HG03575 (cell line): ENCODE data around the gene THG1L.
A peak's percentile ranks its signal among the peaks of the same experiment; 100 is the strongest.
"Not testable (repeated sequence)": the region's sequence is repeated elsewhere in the genome, so short reads cannot be mapped to it uniquely, and the experiment has no call there.

ENCODE experiments used
- ATAC-seq: cut with Tn5 transposase; IDR thresholded peaks from one replicate; pipeline ENCODE4 v1.9.1; 2021; ENCODE audit not compliant: unreplicated experiment, insufficient number of reproducible peaks, low FRiP score; ENCODE audit errors: extremely low read depth

The THG1L gene

DNA sequence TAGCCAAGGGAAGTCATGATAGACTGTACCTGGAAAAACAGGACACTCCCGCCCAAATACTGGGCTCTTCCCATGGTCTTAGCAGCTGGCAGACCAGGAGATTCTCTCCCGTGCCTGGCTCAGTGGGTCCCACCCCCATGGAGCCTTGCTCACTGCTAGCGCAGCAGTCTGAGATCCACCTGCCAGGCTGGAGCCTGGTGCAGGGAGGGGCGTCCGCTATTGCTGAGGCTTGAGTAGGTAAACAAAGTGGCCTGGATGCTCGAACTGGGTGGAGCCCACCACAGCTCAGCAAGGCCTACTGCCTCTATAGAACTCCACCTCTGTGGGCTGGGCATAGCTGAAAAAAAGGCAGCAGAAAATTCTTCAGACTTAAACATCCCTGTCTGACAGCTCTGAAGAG, 10.1 kb upstream of the THG1L start:
- no peak for ATAC-seq

DNA sequence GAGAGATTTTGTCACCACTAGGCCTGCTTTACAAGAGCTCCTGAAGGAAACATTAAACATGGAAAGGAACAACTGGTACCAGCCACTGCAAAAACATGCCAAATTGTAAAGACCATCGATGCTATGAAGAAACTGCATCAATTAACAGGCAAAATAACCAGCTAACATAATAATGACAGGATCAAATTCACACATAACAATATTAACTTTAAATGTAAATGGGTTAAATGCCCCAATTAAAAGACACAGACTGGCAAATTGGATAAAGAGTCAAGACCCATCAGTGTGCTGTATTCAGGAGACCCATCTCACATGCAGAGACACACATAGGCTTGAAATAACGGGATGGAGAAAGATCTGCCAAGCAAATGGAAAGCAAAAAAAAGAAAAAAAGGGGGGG, 8.3 kb upstream of the THG1L start:
- ATAC-seq, result not testable (repeated sequence)

DNA sequence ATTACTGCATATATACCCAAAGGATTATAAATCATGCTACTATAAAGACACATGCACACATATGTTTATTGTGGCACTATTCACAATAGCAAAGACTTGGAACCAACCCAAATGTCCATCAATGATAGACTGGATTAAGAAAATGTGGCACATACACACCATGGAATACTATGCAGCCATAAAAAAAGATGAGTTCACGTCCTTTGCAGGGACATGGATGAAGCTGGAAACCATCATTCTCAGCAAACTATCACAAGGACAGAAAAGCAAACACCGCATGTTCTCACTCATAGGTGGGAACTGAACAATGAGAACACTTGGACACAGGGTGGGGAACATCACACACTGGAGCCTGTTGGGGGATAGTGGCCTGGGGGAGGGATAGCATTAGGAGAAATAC, 4.6 kb upstream of the THG1L start:
- ATAC-seq, result not testable (repeated sequence)

DNA sequence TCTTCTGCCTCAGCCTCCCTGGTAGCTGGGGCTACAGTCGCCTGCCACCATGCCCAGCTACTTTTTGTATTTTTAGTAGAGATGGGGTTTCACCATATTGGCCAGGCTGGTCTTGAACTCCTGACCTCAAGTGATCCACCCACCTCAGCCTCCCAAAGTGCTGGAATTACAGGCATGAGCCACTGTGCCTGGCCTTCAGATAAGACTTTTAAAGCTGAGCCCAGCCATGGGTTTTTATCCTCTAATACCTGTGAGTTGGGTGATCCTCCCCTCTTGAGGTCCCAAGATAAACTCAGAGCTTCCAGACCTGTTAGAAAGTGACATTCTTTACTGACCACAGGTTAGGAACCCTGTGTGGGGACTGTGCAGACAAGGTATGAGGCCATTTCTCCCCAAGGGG, 3.4 kb upstream of the THG1L start:
- not testable (repeated sequence) for ATAC-seq

DNA sequence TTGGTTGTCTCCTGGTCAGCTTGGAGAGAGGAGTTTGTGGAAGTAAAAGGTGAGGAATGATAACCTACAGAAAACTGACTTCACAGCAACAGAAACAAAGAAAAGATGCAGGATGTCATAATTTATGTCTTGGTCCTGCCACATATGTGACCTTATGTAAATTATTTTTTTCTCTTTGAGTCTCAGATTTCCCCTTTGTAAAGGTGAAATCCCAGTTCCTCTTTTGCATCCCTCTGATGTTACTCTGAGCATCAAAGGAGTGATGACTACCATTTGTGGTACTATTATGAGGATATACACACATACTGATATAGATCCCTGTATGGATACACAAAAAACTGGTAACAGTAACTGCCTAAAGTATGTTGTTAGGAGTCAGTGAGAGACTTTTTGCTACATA, 1.4 kb upstream of the THG1L start:
- ATAC-seq, result peak; percentile 87

DNA sequence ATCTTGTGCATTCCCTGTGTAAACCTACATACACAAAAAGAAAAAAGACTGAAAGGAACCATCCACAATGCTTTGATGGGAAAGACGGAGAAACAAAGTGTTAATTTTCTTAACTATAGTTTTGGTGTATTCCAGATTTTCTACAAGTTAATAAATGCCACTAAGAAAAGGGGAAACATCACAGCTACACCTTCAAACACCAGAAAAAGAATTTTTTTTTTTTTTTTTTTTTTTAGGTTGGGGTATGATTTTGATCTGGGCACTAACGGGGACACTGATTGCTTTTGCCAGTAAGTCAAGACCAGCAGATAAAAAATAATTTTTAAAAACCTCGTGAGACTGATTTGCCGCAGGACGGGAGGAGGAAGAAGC, 334 bp upstream of the THG1L start:
- ATAC-seq, result no peak

DNA sequence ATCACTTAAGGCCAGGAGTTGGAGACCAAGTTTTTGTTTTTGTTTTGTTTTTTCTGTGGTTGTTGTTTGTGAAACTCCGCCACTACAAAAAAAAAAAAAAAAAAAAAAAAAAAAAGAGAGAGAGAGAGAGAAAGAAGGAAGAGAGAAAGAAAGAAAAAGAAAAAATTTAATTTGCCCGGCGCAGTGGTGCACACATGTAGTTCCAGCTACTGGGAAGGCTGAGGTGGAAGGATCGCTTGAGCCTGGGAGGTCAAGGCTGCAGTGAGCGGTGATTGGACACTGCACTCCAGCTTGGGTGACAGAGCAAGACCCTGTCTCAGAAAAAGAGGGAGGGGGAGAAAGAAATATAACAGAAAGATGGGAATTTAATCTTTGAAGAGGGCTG, 902 bp downstream of the THG1L start:
- no peak for ATAC-seq

DNA sequence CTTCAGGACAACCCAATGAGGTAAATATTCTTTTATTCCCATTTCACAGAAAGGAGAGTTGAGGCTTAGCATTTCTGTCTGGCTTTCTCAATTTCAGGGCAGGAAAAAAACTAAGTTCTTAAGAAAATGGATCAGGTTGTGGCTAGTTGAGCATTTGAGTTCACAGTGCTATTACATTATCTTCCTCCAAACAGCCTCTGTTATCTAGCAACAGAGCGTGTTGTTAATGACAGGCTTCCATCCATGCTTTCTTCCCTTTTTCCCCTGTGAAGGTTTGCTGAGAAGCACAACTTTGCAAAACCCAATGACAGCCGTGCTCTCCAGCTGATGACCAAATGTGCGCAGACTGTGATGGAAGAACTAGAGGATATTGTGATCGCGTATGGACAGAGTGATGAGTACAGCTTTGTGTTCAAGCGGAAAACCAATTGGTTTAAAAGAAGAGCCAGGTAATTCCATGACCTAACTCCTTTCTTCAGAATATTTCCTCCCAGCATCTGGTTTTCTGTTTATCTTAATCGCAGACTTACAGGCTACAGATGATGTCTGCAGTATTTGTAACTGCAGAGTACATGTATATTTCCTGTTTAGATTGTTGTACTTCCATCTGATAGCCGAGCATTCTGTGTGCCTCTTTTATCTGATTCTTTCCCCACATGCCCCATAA, 1.5 kb downstream of the THG1L start:
- ATAC-seq, result no peak

DNA sequence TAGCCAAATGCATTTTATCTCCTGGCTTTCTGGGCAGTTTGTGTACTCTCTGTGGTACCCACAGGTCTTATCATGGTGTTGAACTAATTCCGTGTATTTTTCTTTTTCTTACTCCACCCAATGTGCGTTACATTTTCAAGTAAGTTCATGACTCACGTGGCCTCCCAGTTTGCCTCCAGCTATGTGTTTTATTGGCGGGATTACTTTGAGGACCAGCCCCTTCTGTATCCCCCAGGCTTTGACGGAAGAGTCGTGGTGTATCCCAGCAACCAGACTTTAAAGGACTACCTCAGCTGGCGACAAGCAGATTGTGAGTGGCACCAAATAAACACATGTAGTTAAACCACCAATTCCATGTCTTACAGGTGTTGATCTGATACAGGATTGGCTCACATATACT, 3.2 kb downstream of the THG1L start:
- no peak for ATAC-seq

DNA sequence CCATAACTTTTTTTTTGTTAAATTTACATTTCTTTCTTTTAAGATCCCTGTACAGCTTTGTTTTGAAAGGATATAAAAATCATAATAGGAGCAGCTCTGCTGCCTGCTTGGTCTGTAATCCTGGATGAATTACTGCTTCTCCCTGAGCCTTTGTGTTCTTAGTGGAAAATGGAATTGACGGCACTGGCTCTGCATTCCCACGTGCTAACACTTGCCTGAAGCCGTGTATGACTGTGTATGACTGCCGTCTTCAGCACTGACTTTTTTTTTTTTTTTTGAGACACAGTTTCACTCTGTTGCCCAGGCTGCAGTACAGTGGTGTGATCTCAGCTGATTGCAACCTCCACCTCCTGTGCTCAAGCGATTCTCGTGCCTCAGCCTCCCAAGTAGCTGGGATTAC, 4.8 kb downstream of the THG1L start:
- ATAC-seq, result no peak

DNA sequence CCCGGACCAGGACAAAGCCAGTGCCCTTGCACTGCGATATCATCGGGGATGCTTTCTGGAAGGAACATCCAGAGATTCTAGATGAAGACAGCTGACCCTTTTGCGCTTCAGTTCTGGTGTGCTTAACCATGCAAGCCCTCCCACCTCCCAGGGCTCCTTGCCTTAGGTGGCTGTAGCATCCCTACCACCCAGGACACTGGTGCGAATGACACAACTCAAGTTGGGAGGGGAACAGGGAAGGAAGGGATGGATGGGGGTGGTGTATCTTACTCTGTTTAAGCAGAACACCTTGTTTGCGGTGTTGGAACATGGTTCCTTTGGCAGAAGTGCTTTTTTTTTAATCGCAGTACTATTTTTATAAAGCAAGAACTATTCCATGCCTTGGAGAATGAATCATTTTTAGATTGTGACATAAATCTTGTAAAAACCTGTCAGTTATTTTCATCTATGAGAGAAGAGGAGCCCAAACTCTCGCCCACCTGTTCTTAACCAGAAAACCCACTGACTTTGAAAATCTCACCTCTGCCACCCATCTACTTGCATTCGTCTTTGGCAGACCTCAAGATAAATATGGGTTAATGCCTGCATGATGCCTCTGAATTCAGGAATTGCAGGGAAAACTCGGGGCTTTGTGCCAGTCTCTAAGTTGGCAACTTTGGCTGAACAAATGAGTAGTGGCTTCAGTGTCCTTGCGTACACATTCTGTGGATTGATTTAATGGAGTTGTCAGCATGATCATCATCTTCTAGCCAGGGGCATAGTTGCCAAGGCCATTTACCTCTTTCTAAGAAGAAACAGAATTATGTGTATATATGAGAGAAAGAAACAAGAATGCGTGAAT, 8.4 kb downstream of the THG1L start:
- ATAC-seq, result no peak

DNA sequence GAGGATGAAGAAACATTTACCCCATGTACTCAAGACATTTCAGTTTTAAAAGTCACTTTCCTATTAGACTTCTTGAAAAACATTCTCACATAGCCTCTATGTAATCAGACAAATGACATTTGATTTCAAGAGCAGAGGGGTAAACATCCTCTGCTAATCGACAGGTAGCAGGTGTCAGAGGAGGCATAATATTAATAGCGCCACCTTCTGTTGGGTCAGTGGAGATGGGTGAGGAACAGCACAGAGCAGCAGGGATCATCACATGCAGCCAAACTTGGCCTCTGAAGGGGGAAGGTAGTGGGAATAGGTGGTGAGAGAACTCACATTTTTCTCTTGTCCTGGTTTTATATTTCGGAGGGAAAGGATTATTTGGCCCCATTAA, 9.0 kb downstream of the THG1L start:
- no peak for ATAC-seq

DNA sequence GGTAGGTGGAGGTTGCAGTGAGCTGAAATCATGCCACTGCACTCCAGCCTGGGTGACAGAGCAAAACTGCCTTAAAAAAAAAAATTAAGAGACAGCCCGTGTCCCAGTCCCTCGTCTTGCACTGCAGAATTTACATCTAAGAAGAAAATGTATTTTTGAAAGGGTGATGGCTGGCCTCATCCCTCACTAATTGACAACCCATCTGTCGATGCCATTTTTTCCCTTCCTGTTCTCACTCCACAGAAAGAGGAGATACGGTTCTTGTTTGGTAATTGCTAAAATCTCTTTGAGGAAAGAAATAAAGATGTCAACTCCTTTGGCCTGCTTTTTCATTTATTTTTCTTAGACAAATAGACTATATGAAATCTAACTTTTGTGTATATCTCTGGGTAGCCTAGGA, 9.9 kb downstream of the THG1L start:
- ATAC-seq, result no peak

DNA sequence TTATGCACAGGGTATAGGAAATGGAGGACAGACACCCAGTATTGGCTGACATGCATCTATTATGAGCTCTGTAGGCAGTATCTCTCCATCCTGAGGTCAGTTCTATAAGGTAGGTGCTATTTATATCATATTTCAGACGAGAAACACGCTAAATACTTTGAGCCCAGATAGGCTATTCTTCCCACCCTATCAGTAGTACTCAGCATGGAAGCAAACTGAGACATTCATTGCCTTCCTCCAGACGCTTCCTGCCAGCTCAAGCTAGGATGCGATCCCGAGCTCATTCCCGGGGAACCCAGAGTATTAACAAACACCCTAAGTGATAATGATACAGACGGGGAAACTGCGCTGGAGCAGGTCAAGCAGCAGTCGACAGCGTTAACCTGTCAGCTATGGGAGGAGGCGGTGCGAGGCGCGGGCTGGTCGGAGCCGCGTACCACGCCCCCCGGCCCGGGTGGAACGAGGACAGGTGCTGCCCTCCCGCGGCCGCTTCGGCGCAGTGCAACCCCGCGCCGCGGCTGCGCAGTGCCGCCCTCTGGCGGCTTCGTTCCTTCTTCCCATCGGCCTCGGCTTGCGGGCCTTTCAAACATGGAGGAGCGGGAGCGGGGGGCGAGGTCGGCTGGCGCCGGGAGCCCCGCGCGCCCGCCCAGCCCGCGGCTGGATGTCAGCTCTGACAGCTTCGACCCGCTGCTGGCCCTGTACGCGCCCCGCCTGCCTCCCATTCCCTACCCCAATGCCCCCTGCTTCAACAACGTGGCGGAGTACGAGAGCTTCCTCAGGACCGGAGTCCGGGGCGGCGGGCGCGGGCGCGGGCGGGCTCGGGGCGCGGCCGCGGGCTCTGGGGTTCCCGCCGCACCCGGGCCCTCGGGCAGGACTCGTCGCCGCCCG, 12.2 kb downstream of the THG1L start, which contains the start of gene LSM11:
Gene LSM11 (plus strand): TSS at position 550 of the 888 bp plus-strand sequence. CDS start 39 bp downstream, at position 589.
- peak; percentile 67 for ATAC-seq

DNA sequence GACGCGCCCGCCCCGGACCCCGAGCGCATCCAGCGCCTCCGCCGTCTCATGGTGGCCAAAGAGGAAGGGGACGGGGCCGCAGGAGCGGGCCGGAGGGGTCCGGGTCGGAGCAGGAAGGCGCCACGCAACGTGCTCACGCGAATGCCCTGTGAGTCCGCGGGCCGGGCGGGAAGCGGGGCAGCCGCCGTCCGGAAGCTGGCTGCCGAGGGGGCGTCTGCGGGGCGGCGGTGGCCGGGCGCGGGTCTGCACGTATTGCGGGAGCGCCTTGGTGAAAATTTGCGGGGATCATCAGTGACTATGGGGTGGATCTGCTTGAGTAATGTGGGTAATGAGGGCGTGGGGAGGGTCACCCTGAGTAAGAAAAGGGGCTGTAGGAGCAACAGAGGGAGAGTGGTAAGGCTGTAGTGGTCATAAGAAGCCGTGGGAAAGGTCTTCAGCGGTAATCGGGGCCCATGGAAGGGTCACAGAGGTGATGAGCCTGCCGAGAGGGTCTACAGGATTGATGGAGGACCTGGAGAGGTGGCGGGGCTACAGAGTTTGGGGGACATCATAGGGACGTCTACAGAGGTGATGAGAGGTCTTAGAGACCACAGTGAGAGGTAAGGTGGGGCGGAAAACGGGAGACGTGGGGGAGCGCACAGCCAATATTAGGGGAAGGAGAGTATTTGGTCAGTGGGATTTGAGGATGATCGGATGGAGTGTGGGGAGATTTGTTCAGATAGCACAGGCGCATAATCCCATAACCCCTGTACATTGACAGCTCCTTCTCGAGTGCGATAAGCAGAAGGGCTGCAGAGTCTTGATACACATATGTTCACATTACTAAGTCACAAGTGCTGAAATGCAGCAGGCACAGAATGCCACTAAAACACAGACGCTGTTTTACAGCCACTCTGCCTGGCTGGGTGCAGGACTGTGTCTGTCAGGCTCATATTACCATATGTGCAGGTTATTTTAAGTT, 13.1 kb downstream of the THG1L start:
- ATAC-seq, result no peak

DNA sequence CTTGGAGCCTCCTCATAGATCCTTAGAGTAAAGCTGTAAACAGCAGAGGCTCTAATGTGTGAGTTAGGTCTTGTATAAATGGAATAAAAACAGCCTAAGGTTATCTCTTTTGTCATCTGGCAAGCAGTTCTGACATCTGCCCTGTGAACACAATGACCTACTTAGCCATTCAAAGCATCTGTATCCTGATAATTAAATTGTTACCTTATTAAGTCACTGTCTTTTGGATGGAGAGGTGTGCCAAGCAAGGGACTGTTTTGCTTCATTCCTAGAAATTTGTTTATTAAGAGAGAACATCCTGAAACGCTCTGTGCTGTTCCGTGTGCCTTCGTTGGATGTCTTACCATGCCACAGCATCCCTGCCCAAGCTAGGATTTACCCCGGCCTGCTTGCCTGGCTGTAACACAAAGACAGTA, 13.8 kb downstream of the THG1L start:
- no peak for ATAC-seq

DNA sequence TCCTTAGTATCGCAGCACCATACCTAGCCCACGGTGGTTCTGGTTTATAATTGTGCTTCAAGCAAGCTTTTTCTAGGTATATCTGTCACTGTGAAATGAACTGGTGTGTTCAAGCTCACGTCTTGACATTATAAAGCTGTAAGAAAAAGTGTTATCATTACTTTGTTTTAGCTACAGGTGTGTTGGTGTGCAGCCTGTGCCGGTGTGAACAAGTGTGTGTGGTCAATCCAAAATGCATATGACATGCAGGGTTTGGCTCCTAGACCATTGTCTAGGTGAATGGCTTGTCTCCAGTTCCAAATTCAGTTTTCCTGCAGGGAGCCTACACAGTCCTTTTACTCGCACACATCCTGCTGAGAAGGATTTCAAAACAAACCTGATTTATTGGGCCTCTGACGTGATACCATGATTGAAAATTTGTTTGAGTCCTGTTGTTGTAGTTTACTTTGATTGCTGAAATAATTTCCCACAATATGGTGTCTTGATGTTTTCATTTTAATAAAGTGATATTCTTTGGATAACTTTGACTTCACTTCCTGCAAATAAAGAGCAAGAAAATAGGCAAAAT, 16.0 kb downstream of the THG1L start:
- no peak for ATAC-seq
